HFF-Myc (cell line): ENCODE data around the gene AHCY.

Experiments
- DNase-seq: peaks from one replicate; pipeline ENCODE4 v3.0.0-alpha.2; 2011; ENCODE audit warnings: low read depth; ENCODE audit errors: extremely low read depth
- H3K4me3 ChIP-seq: replicated peaks from 2 replicates; pipeline ENCODE4 v1.5.1; 2011; ENCODE audit warnings: low read depth, mild to moderate bottlenecking, control low read depth, low read length
- CTCF ChIP-seq: IDR thresholded peaks from 2 replicates; pipeline ENCODE4 v1.5.1; 2012; ENCODE audit warnings: mild to moderate bottlenecking, low read depth, low read length, control low read depth; ENCODE audit errors: missing control alignments

The AHCY gene

DNA sequence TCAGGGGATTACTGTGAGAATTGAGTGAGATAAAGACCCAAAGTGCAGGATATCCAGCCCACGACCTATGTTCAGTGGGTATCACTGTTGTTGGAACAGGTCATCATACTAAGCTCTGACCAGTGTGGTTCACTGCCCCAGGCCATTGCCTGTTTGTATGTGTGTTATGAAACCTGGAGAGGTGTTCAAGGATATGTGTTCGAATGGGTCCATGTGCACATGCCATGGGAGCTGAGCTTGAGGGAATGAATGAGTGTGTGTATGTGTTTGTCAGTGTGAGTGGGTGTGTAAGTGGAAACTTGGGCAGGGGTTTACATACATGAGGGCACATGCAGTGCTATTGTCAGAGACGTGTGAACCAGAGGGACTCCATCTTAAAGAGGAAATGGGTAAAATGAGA is 17.7 kb upstream of the AHCY start:
- no peak overlapping the region for H3K4me3 ChIP-seq
- no peak for DNase-seq
- TF ChIP-seq CTCF, result no peak

DNA sequence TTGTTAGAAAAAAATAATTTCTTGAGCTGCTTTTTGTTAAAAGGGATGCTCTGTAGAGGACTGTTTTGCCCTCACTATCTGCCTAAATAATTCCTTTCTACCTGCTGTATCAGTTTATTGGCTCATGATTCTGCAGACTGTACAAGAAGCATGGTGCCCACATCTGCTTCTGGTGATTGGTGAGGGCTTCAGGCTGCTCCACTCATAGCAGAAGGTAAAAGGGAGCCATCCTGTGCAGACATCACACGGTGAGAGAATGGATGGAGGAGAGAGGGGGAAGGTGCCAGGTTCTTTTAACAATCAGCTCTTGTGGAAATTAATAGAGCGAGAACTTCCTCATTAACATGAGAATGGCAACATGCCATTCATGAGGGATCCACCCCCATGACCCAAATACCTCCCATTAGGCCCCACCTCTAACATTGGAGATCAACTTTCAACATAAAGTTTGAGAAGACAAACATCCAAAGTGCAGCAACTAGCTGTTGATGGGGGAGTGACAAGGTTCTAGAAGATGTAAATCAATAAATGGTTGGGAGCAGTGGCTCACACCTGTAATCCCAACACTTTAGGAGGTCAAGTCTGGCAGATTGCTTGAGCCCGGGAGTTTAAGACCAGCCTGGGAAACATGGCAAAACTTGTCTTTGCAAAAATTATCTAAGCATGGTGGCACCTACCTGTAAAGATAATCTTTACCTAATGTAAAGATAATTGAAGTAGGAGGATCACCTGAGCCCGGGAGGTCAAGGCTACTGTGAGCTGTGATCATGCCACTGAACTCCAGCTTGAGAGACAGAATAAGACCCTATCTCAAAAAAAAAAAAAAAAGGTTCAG is 15.7 kb upstream of the AHCY start:
- DNase-seq, result no peak

GRCh38 chr20:34316196-34316814 is 13.2 kb upstream of the AHCY start:
- H3K4me3 ChIP-seq, result no peak overlapping the region
- DNase-seq, result no peak
- TF ChIP-seq CTCF, result no peak

More for the DNA sequence above, 15.7 kb upstream of the AHCY start:
- TF ChIP-seq CTCF, result no peak
- H3K4me3 ChIP-seq, result no peak overlapping the region

GRCh38 chr20:34315236-34315635 is 12.1 kb upstream of the AHCY start:
- no peak overlapping the region for H3K4me3 ChIP-seq
- no peak for DNase-seq
- no peak for TF ChIP-seq CTCF

DNA sequence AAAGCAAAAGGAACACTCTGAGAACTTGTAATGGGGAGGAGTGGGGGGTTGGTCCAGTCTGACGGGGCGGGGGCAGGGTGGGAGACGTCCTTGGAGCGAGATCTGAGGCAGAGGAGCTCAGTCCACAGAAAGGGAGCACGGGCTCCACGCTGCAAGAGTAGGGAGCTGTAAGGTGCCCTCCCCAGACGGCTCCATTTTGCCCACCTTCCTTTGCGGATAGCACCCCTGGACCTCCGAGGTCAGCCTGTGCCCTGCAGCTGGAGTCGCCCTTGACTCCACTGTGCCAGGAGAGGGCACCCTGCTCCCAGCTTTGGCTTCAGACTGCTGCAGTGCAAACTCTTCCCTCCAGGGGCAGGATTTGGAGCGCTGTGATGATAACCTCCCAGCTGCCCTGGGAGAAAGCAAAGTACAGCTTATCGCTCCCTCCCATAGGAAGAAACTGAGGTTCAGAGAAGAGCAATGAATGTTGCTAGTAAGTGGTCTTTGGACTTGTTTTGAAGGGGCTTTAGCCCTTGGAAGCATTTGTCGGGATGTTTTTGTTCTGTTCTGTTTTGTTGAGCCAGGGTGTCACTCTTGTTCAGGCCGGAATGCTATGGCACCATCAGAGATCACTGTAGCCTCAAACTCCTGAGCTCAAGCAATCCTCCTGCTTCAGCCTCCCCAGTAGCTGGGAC is 9.5 kb upstream of the AHCY start:
- DNase-seq, result peak; percentile 77
- TF ChIP-seq CTCF, result peak; percentile 100
- H3K4me3 ChIP-seq, result no peak overlapping the region

DNA sequence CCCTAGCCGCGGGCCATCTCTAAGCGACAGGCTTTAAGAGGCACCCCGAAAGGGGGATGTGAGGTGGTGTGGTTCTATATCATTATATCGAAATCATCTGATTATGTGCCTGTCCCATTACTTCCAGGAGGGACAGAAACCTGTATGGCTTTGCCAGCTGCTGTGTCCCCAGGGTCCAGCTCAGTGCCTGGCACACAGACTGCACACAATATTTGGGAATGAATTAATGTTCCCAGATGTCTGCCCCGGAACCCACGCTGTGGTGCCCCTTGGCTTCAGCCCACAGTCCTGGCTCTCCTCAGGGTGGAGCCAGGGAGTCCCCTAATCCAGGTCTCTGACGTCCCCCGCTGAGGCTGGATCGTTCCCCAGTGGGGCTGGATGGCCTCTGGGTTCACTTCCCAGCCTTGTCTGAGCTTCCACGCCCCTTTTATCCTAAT is 8.9 kb upstream of the AHCY start:
- H3K4me3 ChIP-seq, result no peak overlapping the region
- no peak for TF ChIP-seq CTCF
- no peak for DNase-seq
